Stimulated activated CD4-positive, alpha-beta T cell treated with anti-CD3 and anti-CD28 coated beads, Interleukin-12 subunit alpha, Interleukin-12 subunit beta, amount 100 ng/mL, for 48 hours (primary cell): ENCODE measurements around the gene PGLYRP1.

ENCODE experiments used
- DNase-seq, 3 donors: peaks; one replicate each; pipeline ENCODE4 v3.0.0-alpha.2; 2020; ENCODE audit warnings: low read depth in 2 of 3, low spot score in 1 of 3

PGLYRP1 gene, protein sequence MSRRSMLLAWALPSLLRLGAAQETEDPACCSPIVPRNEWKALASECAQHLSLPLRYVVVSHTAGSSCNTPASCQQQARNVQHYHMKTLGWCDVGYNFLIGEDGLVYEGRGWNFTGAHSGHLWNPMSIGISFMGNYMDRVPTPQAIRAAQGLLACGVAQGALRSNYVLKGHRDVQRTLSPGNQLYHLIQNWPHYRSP

DNA sequence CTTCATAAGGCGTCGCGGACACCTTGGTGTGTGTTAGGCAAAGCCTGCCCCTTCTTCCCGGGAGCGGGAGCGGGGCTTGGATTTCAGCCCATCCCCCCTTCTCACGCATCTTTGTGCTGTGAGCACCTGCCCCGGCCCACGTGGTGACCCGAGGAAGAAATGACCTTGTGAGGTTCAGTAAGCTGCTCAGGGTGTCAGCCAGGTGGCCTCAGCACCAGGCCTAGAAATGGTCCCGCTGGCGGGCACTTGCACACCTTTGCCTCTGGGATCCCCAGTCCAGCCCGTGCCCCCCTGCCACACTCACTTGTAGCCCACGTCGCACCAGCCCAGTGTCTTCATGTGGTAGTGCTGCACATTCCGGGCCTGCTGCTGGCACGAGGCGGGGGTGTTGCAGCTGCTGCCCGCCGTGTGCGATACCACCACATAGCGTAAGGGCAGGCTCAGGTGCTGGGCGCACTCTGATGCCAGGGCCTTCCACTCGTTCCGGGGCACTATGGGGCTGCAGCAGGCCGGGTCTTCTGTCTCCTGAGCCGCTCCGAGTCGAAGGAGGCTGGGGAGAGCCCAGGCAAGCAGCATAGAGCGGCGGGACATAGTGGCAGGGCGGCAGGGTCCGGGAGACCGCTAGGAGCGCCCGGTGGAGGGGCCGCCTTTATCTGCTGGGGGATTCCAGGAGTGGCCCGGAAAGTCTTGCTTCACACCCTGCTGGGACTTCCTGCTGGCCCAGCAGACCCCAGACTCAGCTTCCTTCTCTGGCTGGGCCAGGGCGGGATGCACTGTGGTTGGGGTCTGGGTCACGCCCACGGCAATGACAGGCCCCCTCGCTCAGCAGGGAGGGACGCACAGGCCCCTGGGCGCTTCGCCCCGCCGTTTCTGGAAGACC lies at the start of gene PGLYRP1:
TSS of gene PGLYRP1 (minus strand) at position 623 of the 880 bp plus-strand sequence. CDS start at position 591, 32 bp downstream.
- DNase-seq = no peak

DNA sequence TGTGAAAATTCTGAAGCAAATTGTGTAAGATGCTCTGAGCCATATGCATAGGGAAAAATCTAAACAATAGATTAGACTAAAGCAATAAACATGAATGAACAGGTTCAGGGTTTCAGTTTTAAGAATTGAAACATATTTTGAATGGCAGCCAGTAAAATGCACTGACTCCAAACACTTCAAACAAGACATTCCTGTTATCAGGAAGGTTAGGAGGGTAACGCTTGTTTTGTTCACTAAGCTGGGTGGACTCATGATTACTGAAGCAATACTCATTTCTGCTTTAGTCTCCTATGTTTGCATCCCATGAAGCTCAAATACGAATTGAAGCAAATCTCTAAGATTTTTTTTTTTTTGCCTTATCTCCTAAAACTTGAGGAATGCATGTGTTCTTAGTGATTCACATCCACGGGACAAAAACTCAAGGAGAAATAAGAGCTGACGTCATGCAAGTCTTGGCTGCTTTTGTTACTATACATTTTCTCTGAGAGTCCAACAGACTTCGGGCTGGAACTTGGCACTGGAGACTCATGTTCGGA lies 47.0 kb upstream of the PGLYRP1 start:
- DNase-seq = no peak

DNA sequence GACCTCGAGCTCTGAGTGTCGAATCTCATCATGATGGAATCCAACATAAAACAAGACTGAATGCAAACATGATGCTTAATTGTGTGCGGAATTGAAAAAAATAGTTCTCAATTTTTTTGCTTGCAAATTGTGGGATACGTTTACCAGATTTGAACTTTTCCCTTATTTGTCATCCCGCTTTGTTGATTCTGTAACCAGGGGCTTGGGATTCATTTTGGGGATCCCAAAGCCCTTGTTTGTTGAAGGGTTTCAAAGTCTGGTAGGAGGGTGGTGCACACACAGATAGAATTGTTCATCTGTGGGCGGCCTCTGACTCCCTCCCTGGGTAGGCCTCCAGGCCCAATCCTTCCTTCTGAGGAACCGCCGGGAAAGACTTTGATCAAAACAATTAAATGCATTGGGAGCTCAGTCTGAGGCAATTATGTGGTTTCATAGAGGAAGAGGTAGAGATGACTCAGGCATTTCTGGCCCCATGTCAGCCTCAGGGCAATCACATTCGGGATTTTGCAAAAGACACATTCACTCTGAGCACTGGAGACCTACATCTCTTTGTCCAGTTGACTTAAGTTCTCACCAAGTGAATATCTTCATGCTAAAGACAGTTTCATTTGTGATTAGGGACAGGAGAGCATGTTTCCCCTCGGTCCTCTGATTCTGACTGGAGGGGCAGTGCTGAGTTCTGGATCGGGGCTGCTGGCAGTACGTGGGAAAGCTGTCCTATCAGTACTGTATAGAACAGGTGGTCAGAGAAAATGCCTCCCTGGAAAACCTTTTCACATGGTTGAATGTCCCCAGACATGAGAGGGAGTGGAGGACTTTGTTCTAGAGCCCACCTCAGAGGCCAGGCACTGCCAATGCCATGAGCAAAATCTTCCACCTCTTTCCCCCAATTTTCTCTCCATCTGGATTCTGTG lies 45.7 kb upstream of the PGLYRP1 start:
- no peak for DNase-seq

DNA sequence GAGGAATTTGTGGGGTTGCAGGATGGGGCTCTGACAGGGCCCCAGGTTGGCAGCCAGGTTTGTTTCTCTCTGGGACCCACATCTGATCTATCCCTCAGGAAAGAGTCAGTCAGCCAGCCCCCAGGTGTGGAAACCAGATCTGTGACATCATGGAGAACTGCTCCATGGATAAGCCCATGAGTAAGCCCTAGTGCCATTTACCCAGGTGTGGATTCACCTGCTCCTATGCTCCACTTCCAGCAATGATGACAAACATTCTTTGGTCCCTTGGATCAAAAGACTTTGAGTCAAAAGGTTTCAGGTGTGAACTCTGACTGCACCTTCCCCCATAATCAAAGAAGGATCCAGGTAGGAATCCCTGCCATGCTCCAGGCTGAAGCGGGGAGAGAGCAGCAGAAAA lies 44.8 kb upstream of the PGLYRP1 start:
- no peak for DNase-seq

DNA sequence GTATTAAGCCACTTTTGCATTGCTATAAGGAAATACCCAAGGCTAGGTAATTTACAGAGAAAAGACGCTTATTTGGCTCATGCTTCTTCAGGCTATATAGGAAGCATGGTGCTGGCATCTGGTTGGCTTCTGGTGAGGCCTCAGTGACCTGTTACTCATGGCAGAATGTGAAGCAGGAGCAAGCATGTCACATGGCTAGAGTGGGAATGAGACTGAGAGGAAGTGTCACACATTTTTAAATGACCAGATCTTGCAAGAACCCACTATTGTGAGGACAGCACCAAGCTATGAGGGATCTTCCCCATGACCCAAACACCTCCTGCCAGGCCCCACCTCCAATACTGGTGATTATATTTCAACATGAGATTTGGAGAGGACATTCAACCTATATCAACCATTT lies 43.6 kb upstream of the PGLYRP1 start:
- no peak for DNase-seq

DNA sequence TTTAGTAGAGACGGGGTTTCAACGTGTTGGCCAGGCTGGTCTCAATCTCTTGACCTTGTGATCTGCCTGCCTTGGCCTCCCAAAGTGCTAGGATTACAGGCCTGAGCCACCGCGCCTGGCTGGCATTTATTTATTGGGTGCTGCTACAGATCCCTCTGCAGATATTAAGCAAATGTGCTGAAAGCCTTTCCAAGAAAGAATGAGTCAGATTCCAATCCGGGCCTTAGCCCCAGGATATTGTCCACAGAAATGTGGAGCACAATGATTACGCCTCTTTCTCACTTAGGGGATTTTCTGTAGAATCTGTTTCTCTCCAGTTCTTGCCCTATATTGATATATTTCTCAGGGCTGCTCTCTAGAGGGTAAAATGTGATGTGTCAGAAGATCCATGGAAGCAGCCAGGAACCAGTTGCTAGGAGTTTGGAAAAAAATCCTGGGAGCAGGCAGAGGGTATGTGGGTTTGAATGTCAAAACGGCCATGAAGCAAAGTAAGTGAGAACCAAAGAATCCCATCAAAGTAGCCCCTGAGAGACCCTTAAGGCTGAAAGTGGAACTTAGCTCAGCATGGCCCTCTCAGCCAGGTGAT lies 42.7 kb upstream of the PGLYRP1 start:
- DNase-seq = no peak

DNA sequence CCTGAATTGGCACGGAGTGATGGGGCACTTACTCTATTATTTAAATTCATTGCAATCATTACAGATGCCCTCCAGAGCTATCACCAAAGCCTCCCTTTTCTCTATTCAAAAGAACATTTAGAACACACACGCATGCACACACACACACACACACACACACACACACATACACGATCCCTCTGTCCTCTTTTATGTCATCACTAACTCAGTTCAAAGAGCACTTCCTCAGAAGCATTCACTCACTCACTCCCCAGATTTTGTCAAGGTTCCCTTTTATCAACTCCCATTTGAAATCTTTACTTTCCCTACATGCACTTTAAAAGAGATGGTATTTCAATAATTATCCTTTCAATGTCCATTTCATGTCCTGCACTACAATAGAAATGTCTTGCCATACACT lies 40.3 kb upstream of the PGLYRP1 start:
- DNase-seq = no peak

DNA sequence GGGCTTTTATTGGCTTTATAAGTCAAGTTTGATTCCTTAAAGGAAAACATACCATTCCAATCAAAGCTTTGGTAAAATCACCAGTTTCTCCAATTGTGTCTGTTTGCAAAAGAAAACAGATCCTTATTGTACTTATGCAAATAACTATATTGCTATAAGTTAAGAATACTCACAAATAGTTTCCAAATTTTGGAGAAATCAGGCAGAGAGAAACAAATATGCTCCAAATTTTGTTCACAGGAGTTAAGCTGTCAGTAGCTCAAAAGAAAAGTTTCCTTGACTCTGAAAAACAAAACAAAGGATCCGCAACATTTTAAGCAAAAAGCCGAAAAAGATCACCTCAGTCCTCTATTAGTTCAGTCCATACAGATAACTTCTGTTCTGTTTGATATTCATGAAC lies 37.2 kb upstream of the PGLYRP1 start:
- no peak for DNase-seq

DNA sequence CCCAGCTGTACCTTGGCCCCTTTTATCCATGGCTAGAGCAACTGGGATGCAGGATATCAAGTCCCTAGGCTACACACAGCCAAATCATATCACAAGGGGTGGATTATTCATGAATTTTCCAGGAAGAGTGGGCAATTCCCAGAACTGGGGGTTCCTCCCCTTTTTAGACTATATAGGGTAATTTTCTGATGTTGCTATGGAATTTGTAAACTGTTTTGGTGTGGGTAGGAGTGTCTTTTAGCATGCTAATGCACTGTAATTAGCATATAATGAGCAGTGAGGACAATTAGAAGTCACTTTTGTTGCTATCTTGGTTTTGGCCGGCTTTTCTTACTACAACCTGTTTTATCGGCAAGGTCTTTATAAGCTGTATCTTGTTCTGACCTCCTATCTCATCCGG lies 35.9 kb upstream of the PGLYRP1 start:
- DNase-seq = no peak

DNA sequence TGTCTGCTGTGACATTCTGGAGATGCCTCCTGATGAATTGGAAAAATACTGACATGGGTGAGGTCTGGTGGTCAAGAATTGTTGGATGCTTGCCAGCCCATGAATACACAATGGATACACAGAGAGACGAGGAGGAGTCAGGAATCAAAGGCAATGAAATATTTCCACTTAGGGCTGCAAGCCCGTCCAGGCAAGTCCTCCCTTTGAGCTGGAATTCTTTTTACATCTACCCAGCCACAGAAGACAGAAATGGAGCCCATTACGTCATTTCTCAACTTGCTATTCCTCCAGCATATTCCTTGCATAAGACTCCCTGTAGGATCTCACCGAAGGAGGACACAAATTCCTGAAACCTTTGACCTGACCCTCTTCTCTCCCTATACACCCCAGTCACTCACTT lies 33.7 kb upstream of the PGLYRP1 start:
- DNase-seq = no peak

DNA sequence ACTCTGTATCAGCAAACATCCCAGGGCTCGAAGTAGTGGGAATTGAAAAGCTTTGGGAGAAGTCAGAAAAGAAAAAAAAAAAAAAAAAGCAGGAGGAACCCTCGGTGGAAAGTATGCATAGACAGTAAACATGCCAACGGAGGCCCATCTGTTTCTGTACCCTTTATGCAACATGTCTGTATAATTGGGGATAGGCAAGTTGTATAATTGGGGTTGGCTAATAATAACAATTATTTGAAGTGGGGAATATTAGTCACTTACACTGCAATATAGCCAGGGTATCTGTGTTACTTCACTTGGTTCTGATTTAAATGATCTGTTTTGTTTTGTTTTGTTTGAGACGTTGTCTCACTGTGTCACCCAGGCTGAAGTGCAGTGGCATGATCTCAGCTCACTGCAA lies 30.0 kb upstream of the PGLYRP1 start:
- no peak for DNase-seq

DNA sequence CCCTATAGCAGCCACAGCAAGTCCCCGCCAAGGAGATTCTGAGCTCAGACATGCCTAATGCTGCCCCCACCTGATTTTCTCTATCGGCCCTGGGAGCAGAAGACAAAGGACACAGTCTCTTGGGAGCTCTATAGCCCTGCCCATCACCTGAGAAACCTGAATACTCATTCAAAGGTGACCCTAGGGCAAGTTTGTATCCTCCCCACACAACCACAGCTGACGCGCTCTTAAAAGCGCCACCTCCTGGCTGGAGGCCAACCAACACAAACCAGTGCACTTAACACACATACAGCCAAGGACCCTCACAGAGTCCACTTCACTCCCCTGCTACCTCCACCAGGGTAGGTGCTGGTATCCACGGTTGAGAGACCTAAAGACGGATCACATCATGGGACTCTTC lies 26.7 kb upstream of the PGLYRP1 start:
- DNase-seq = no peak

DNA sequence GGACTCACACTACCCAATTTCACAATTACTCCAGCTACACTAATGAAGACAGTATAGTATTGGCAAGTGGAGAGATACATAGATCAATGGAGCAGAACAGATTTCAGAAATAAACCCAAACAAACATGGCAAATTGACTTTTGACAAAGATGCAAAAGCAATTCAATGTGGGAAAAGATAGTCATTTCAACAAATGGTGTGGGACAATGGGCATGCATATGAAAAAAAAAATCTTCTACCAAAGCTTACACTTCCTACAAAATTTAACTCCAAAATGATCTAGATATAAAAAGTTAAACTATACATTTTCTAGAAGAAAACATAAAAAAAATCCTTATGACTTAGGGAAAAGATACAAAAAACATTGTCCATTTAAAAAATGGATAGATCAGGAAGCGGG lies 20.7 kb upstream of the PGLYRP1 start:
- DNase-seq = no peak

DNA sequence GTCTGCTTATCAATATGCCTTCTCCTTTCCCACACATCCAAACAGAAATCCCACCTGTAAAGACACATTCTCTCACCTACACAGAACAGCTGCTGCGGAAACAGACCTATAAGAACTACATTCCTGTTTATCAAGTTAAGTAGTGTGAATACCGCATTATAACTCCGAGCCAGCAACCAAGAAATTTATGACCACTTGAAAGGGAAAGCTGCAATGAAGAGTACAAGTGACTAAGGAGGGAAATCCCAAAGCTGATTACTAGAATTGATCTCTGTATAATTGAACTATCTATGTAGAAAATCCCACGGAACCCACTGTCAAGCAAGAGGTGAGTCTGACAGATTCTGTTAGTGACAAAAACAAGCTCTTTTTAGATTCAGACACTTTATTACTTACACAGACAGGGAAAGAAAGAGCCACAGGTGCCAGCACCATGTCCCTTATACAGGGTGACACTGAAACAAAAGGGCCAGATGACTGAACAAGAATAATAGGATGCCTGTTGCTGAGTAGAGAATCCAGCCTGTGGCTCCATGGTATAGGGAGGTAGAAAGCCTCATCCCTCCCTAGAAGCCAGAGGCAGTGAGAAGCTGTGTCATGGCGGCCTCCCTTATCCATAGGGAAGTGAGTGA lies 19.5 kb upstream of the PGLYRP1 start:
- DNase-seq = no peak

DNA sequence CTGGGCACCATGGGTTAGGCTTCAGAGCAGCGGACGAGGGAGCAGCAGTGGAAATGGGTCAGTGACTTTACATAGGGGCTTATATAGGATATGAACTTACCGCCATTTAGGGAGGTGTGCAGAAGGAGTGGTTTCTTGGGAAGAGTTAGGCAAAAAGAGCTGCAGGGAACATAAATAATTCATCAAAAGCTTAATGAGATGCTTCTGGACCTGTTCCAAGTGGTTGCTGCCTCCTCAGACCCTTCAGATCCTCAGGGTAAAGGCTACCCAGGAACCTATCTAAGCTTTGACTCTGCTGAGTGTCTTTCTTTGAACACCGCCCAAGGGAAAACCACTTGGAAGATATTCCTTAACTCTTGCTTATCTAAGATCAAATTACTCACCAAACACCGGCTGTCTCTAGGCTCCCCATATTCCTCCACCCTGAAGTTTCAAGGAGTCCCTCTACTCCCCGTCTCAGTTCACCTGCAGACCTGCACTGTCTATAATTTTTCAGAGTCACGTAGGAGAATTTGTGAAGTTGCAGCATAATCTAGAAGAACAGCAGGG lies 18.2 kb upstream of the PGLYRP1 start, which contains the start of gene IGFL4:
TSS of gene IGFL4 (minus strand) at position 51 of the 549 bp plus-strand sequence. CDS start at position 11, 40 bp downstream.
- DNase-seq = no peak

DNA sequence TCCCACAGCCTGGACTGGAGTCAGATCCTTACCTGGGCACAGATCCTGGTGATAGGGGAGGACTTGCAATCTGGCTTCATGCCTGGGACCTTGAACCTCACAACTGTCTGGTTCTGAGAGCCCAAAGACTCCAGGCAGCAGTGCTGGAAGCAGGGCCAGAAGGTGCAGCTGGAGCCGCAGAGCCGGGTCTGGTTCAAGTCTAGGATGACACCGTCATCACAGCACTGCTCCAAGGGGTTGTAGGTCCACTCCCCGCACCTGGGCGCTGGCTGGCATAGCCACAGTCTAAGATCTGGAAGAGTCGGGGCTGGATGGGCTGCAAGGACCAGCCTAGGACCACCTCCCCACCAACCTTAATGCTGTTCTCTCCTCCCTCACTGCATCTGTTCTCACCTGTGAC lies 17.3 kb upstream of the PGLYRP1 start:
- DNase-seq = no peak

DNA sequence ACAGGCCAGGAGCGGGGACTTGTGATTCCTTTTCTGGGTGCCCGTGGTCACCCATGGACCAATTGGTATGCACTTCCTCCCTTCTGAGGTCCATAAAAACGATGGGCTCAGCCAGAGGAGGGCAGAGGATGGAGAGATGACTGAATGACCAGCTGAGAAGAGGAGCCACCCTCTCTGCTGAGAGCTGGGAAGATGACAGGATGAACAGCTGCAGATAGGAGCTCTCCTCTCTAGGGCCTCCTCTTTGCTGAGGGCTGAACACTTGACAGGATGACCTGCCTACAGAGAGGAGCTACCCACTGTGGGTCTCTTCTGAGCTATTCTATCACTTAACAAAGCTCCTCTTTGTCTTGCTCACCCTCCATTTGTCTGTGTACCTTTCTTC lies 13.9 kb upstream of the PGLYRP1 start:
- DNase-seq = no peak

DNA sequence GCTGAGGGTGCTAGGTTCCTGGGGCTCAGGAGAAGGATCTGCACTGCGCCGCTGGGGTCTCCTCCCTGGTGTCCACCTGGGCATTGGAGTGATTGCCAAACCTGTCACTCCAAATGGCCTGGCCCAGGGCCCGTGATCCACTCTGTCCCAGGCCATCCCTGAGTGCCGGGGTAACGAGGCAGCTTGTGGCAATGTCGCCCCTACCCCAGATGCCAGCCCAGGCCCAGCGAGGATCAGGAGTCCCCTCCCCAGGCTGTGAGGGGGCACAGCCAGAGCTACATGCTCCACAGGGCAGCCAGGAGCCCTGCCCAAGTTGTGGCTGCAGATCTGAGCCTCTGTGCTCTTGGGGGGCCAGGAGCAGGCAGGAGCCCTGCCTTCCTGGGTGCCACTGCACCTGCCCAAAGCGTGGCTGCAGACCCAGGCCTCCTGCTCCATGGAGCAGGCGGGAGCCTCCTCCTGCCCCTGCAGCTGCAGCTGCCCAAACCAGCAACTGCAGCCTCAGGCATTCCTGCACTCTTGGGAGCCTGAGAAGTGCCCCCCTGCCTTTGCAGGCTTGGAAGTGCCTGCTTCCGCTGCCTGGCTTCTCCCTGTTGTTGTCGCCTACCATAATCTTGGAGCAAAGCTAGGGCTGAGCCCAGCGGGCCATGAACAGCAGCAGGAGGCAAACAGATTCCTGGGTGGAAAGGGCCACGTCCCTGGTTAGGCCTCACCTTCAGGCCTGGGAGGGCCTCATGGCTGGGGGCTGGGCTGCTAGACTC lies 13.3 kb upstream of the PGLYRP1 start:
- DNase-seq = no peak

DNA sequence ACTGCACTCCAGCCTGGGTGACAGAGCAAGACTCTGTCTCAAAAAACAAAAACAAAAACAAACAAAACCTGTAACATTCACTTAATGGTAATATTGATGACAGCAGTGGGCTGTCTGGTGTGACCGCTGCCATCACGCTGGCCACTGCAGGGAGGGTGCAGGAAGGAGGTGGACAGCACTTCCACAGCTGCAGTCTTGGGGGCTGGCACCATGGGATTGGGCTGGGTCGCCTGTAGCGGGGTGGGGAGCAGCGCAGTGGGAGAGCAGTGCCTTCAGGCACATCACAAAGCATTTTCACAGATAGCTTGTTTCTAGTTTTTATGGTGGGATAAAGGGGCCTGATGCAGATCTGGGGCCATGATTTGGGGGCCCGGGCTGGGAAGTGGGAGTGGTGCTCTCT lies 12.7 kb upstream of the PGLYRP1 start:
- DNase-seq = no peak
